GM18499 (cell line): ENCODE measurements around the gene TRAF4.

Experiments
- ATAC-seq: cut with Tn5 transposase; IDR thresholded peaks from one replicate; pipeline ENCODE4 v1.9.1; 2021; ENCODE audit warnings: moderate number of reproducible peaks; ENCODE audit not compliant: insufficient read depth, unreplicated experiment

TRAF4 gene

GRCh38 chr17:28743243-28744103 is at the start of gene TRAF4:
TRAF4 (plus strand) TSS chr17:28744011; CDS start chr17:28744113, 102 bp downstream.
- ATAC-seq, result no peak

- ATAC-seq, result no peak
These were observed 45.4 kb upstream of the TRAF4 start for GRCh38 chr17:28698253-28698941.

- no peak for ATAC-seq
These were observed 43.5 kb upstream of the TRAF4 start for GRCh38 chr17:28700278-28700677.

DNA sequence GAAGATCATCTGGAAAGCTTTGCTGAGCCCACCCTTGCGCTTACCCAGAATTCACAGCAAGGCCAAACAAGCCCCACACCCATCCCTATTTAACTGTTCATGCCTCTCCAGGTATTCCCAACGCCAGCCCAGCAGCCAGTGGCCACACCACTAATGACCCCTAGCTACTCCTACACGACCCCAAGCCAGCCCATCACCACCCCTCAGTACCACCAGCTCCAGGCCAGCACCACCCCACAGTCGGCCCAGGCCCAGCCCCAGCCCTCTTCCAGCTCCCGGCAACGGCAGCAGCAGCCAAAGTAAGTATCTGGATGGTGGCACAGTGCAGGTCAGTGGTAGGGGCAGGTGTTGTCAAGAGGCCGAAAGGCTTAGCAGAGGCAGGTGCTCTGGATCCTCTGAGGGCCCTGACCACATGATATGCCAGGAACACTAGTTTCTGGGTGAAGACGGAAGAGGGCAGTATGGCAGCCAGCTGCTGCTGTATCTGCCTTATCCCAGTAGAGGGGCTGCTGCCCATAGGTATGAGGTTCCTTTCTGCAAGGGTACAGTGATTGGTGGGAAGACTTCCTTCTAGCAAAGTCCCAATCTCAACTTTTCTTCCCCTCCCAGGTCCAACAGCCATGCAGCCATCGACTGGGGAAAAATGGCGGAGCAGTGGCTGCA is 42.9 kb upstream of the TRAF4 start:
- ATAC-seq, result no peak

- no peak for ATAC-seq
These were observed 41.6 kb upstream of the TRAF4 start for GRCh38 chr17:28702026-28702751.

DNA sequence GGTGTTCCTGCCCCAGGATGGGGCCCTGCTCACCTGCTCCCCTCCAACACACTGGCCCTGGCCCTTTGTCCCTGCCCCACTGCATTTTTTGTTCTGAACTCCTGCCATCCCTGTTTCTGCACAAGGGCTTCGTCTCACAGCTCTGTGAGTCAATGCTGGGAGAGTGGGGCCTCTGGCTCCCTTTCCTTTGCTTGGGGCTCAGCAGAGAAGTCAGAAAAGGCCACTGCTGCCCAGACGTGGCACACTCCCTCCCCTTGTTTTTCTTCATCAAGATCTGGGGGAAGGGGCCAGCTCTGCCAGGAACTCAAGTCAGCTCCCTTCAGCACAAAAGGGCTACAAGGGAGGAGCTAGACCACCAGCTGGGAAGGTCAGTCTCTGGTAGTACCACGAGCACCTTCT is 41.1 kb upstream of the TRAF4 start:
- ATAC-seq, result no peak

GRCh38 chr17:28703552-28704218 is 40.1 kb upstream of the TRAF4 start:
- no peak for ATAC-seq

DNA sequence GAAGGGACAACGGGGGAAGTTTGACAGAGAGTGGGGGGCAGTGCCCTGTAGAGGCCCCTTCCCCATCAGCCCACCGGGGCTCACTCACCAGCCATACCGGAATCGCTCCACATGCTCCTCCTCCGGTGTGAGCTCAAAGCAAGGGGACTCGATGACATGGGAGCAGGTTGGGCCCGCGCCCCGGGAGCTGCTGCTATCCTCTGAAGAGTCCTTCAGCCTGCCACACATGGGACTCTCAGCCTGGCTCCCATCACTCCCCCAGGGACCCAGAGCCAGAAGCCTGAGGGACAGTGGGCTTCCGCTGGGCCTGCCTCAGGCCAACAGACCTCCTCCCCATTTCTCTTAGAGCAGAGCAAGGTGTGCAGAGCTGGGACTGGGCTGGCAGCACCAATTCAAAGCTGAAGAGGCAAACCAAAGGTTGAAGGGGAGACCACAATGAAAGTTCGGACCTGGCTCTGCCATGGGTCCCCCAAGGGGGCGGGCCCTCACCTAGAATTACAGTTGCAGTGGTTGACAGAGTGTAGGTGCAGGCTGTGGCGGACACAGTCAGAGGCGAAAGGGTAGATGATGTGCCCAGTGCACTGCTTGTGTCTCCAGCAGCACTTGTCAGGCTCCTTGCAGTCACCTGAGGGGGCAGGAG is 39.5 kb upstream of the TRAF4 start:
- no peak for ATAC-seq

- no peak for ATAC-seq
These were observed 38.6 kb upstream of the TRAF4 start for GRCh38 chr17:28705074-28705659.

DNA sequence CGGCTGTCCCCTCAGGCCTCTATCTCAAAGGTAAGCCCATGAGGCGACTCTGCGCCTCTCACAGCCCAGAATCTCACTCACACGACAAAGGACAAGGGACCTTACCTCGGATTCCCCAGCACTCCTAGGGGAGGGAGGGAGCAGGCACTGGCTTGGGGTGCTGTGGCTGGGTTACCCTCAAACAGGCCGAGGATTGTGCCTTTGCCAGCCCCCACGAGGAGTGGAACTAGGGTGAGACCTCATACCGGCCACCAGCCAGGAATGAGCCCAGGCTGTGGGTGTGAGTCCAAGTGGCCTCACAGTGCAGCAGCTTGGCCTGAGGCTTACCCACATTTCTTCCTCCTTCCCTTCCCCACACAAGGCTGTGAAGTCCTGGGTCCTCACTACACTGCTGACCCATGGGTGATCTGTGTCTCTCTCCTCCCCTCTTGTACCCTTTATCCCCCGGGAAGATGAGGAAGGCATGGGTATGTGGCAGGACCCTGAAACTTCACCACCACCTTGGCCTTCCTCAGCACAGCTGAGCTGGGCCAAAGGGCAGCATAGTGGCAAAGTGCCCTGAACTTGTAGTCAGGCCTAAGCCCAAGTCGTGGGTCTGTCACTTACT is 38.0 kb upstream of the TRAF4 start:
- no peak for ATAC-seq

DNA sequence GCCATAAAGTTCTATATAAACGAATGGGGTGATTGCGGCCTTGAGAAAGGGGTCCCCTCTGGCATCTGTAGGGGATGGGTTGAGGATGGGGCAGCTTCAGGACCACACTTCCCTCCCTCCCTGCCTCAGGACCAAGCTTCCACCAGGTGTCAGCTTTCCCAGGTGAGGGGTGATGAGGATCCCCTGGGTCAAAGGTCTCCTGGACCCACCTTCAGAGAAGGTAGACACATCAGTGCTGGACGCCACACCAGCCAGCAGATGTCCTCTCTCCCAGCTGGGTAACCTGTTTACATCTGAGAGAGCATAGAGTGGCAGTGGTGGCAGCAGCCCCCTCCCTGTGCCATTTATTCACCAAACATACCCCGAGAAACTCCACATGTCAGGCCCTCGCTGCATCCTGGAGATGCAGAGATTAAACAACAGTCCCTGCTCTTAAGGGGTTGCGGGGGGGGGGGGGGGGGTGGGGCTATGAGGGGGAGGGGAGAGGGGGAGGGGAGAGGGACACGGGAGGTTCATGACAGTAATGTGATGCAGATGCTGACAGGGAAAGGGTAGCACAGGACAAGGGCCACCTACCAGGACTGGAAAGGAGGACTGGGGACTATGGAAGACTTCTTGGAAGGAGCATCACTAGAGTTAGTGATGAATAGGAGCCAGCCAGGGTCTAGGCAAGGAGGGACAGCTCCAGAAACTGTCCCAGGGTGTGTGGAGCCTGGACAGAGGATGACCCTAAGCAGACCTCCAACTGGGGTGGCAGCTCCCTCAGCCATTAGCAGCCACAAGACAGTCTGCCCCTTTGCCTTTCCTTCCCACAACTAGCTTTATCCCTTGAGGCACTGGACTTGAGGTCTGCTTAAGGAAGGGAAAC is 37.1 kb upstream of the TRAF4 start:
- ATAC-seq, result no peak

GRCh38 chr17:28707339-28707720 is 36.5 kb upstream of the TRAF4 start:
- no peak for ATAC-seq

- no peak for ATAC-seq
These were observed 32.7 kb upstream of the TRAF4 start for GRCh38 chr17:28710861-28711722.

- no peak for ATAC-seq
These were observed 32.1 kb upstream of the TRAF4 start, which contains the start of gene PROCA1 for GRCh38 chr17:28711723-28712031. PROCA1 (minus strand) TSS chr17:28711888; CDS start chr17:28711660, 228 bp downstream.

DNA sequence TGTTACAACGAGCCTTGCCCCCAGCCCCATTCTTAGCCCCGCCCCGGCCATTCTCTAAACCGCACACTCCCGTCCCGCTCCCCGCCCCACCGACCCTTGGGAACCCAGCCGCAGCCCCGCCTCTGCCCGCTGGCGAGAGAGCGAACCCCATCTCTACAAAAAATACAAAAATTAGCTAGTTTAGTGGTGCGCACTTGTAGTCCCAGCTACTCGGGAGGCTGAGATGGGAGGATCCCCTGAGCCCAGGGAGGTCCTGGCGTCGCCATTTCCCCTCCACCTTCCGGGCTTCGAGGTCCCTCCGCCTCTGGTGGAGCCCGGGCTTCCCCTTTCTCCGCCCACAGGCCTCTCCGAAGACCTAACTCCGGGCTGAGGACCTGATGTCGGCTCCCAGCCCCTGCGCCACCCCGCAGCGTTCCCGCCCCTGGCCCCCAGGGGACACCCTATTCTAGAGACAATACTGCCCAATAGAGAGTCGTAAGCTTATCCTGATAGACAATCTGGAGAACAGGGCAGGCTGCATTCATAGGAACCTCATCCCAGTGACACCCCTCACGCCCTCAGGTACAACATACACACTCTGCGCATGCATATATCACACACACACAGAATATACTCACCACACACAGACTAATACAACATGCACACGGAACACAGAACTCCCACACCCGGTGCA is 31.6 kb upstream of the TRAF4 start:
- no peak for ATAC-seq

GRCh38 chr17:28712705-28713415 is 31.0 kb upstream of the TRAF4 start:
- no peak for ATAC-seq
